Measurements from ENCODE around the gene TFPI.
"Not testable (repeated sequence)": the region's sequence is repeated elsewhere in the genome, so short reads cannot be mapped to it uniquely, and the experiment has no call there.

The TFPI gene

GRCh38 chr2:187552828-187553681 lies 1.2 kb downstream of the TFPI start:
- no peak for DNase-seq

- DNase-seq, result no peak
Measured at GRCh38 chr2:187552381-187552780, 1.9 kb downstream of the TFPI start.

- DNase-seq, result no peak
Measured at GRCh38 chr2:187550857-187551256, 3.4 kb downstream of the TFPI start.

- no peak for DNase-seq
Measured at GRCh38 chr2:187549951-187550555, 4.2 kb downstream of the TFPI start.

GRCh38 chr2:187549193-187549592 lies 5.0 kb downstream of the TFPI start:
- no peak for DNase-seq

- no peak for DNase-seq
Measured at GRCh38 chr2:187548656-187549055, 5.6 kb downstream of the TFPI start.

GRCh38 chr2:187547353-187547979 lies 6.8 kb downstream of the TFPI start:
- no peak for DNase-seq

- no peak for DNase-seq
Measured at GRCh38 chr2:187546762-187547333, 7.4 kb downstream of the TFPI start.

- no peak for DNase-seq
Measured at GRCh38 chr2:187545238-187545751, 8.9 kb downstream of the TFPI start.

GRCh38 chr2:187544371-187545080 lies 9.7 kb downstream of the TFPI start:
- DNase-seq, result no peak

GRCh38 chr2:187543488-187543887 lies 10.7 kb downstream of the TFPI start:
- no peak for DNase-seq

GRCh38 chr2:187542123-187542522 lies 12.1 kb downstream of the TFPI start:
- DNase-seq, result no peak

GRCh38 chr2:187541086-187542085 lies 12.8 kb downstream of the TFPI start:
- no peak for DNase-seq

GRCh38 chr2:187538222-187538621 lies 16.0 kb downstream of the TFPI start:
- DNase-seq, result not testable (repeated sequence)

- DNase-seq, result not testable (repeated sequence)
Measured at GRCh38 chr2:187535381-187535780, 18.9 kb downstream of the TFPI start.

GRCh38 chr2:187532333-187533120 lies 21.7 kb downstream of the TFPI start:
- DNase-seq, result no peak

- no peak for DNase-seq
Measured at GRCh38 chr2:187529977-187530721, 24.1 kb downstream of the TFPI start.

GRCh38 chr2:187529248-187529976 lies 24.8 kb downstream of the TFPI start:
- no peak for DNase-seq

GRCh38 chr2:187528042-187528441 lies 26.2 kb downstream of the TFPI start:
- no peak for DNase-seq
